HG03066 (cell line): ENCODE data around the gene HNF1B.
A peak's percentile ranks its signal among the peaks of the same experiment; 100 is the strongest.
"Not testable (repeated sequence)": the region's sequence is repeated elsewhere in the genome, so short reads cannot be mapped to it uniquely, and the experiment has no call there.

Experiments
- ATAC-seq: cut with Tn5 transposase; IDR thresholded peaks from one replicate; pipeline ENCODE4 v1.9.1; 2021; ENCODE audit warnings: low read depth; ENCODE audit not compliant: unreplicated experiment

HNF1B gene

GRCh38 chr17:37744961-37745800 lies at the start of gene HNF1B:
Gene HNF1B, minus strand, starts transcription at chr17:37745059. Its CDS starts 175 bp downstream, at chr17:37744884.
- ATAC-seq: peak; percentile 43

- no peak for ATAC-seq
Observed at GRCh38 chr17:37792787-37793186, 47.9 kb upstream of the HNF1B start.

GRCh38 chr17:37791447-37792399 lies 46.9 kb upstream of the HNF1B start:
- ATAC-seq: no peak

GRCh38 chr17:37789771-37790541 lies 45.1 kb upstream of the HNF1B start:
- no peak for ATAC-seq

- ATAC-seq: no peak
Observed at GRCh38 chr17:37789021-37789565, 44.2 kb upstream of the HNF1B start.

- no peak for ATAC-seq
Observed at GRCh38 chr17:37788526-37788925, 43.7 kb upstream of the HNF1B start.

GRCh38 chr17:37787055-37787757 lies 42.3 kb upstream of the HNF1B start:
- ATAC-seq: no peak

GRCh38 chr17:37786481-37786880 lies 41.6 kb upstream of the HNF1B start:
- no peak for ATAC-seq

- not testable (repeated sequence) for ATAC-seq
Observed at GRCh38 chr17:37782460-37782859, 37.6 kb upstream of the HNF1B start.

GRCh38 chr17:37781451-37781850 lies 36.6 kb upstream of the HNF1B start:
- ATAC-seq: no peak

GRCh38 chr17:37779554-37779953 lies 34.7 kb upstream of the HNF1B start:
- ATAC-seq: no peak

- peak; percentile 80 for ATAC-seq
Observed at GRCh38 chr17:37774504-37774903, 29.6 kb upstream of the HNF1B start.

GRCh38 chr17:37772982-37773381 lies 28.1 kb upstream of the HNF1B start:
- ATAC-seq: no peak

GRCh38 chr17:37770631-37771518 lies 26.0 kb upstream of the HNF1B start:
- no peak for ATAC-seq

- no peak for ATAC-seq
Observed at GRCh38 chr17:37769050-37769449, 24.2 kb upstream of the HNF1B start.

- no peak for ATAC-seq
Observed at GRCh38 chr17:37768438-37768837, 23.6 kb upstream of the HNF1B start.

- no peak for ATAC-seq
Observed at GRCh38 chr17:37766971-37767370, 22.1 kb upstream of the HNF1B start.

GRCh38 chr17:37764383-37764782 lies 19.5 kb upstream of the HNF1B start:
- ATAC-seq: no peak

GRCh38 chr17:37762666-37763065 lies 17.8 kb upstream of the HNF1B start:
- ATAC-seq: no peak
